GM23338 (cell line): Measurements from ENCODE around the gene FBXO45. TPM values are rescaled to one million over a fixed set of nuclear protein-coding genes. Genes with fewer than 3 reads are reported as not detected.

Experiments
- ATAC-seq: fragments of 200-7000 bp; cut with Tn5 transposase; 3 replicates; pipeline ENCODE4 v1.9.1; 2020
- DNase-seq: peaks from one replicate; pipeline ENCODE4 v3.0.0-alpha.2; 2015; ENCODE audit warnings: low spot score
- H2AFZ ChIP-seq: fragments of 200-600 bp; sonication (generic); 2 replicates; pipeline ENCODE4 v1.8.0; 2016; ENCODE audit warnings: antibody characterized with exemption, mild to moderate bottlenecking, moderate library complexity
- H3F3A ChIP-seq: fragments of 200-600 bp; sonication (generic); replicated peaks from 2 replicates; pipeline ENCODE4 v1.8.0; 2017; ENCODE audit warnings: antibody characterized with exemption, mixed run types, low read depth
- H3K27ac ChIP-seq: fragments of 200-600 bp; sonication (generic); 2 replicates; pipeline ENCODE4 v1.6.1; 2016; ENCODE audit warnings: low read depth
- H3K27me3 ChIP-seq: fragments of 200-600 bp; sonication (generic); 2 replicates; pipeline ENCODE4 v1.8.0; 2016; ENCODE audit warnings: mild to moderate bottlenecking, mixed run types, moderate library complexity; ENCODE audit not compliant: insufficient read depth
- H3K36me3 ChIP-seq: fragments of 200-600 bp; sonication (generic); 2 replicates; pipeline ENCODE4 v1.8.0; 2016; ENCODE audit warnings: mild to moderate bottlenecking; ENCODE audit not compliant: insufficient read depth
- H3K4me1 ChIP-seq: fragments of 200-600 bp; sonication (generic); 2 replicates; pipeline ENCODE4 v1.8.0; 2016; ENCODE audit warnings: mild to moderate bottlenecking, moderate library complexity; ENCODE audit not compliant: insufficient read depth
- H3K4me2 ChIP-seq: fragments of 200-600 bp; sonication (generic); 2 replicates; pipeline ENCODE4 v1.7.1; 2017; ENCODE audit warnings: mixed run types
- H3K4me3 ChIP-seq: fragments of 200-600 bp; sonication (generic); 2 replicates; pipeline ENCODE4 v1.6.1; 2016; ENCODE audit warnings: mixed run types
- H3K79me2 ChIP-seq: fragments of 200-600 bp; sonication (generic); replicated peaks from 2 replicates; pipeline ENCODE4 v1.8.0; 2017; ENCODE audit warnings: mild to moderate bottlenecking; ENCODE audit not compliant: insufficient read depth
- H3K9me2 ChIP-seq: fragments of 200-600 bp; sonication (generic); 2 replicates; pipeline ENCODE4 v1.8.0; 2017; ENCODE audit not compliant: insufficient read depth
- H4K20me1 ChIP-seq: fragments of 200-600 bp; sonication (generic); replicated peaks from 2 replicates; pipeline ENCODE4 v1.8.0; 2017; ENCODE audit warnings: mild to moderate bottlenecking; ENCODE audit not compliant: insufficient read depth
- H3K27ac Mint-ChIP-seq: 2 replicates; pipeline ENCODE4 v1.8.0; 2020; ENCODE audit warnings: inconsistent platforms, mild to moderate bottlenecking, moderate library complexity, mixed read lengths
- H3K27me3 Mint-ChIP-seq: 3 replicates; pipeline ENCODE4 v1.8.0; 2022; ENCODE audit warnings: low read depth, mild to moderate bottlenecking, moderate library complexity, mixed read lengths, inconsistent platforms; ENCODE audit not compliant: insufficient read depth, poor library complexity
- H3K36me3 Mint-ChIP-seq: 3 replicates; pipeline ENCODE4 v1.8.0; 2021; ENCODE audit warnings: low read depth, mild to moderate bottlenecking, inconsistent platforms, moderate library complexity, mixed read lengths
- H3K4me1 Mint-ChIP-seq: 3 replicates; pipeline ENCODE4 v1.8.0; 2020; ENCODE audit warnings: mild to moderate bottlenecking, inconsistent platforms, mixed read lengths
- H3K4me3 Mint-ChIP-seq: 3 replicates; pipeline ENCODE4 v1.8.0; 2021; ENCODE audit warnings: moderate library complexity, mild to moderate bottlenecking, inconsistent platforms, mixed read lengths
- H3K9me3 Mint-ChIP-seq: 3 replicates; pipeline ENCODE4 v1.8.0; 2020; ENCODE audit warnings: moderate library complexity, mild to moderate bottlenecking, inconsistent platforms, mixed read lengths
- CREB1 ChIP-seq: fragments of 250-450 bp; sonication (Bioruptor Pico); IDR thresholded peaks from 2 replicates; pipeline ENCODE4 v1.5.0; 2020; ENCODE audit warnings: low read depth, mild to moderate bottlenecking, moderate library complexity
- EZH2 ChIP-seq: fragments of 200-600 bp; sonication (generic); IDR thresholded peaks from one replicate; pipeline ENCODE4 v1.8.0; 2017; ENCODE audit warnings: antibody characterized with exemption, mild to moderate bottlenecking, low read depth; ENCODE audit not compliant: unreplicated experiment
- EZH2phosphoT487 ChIP-seq: fragments of 200-600 bp; sonication (generic); IDR thresholded peaks from one replicate; pipeline ENCODE4 v1.8.1; 2018; ENCODE audit warnings: antibody characterized with exemption; ENCODE audit not compliant: unreplicated experiment
- JUNB ChIP-seq: IDR thresholded peaks from one replicate; pipeline ENCODE4 v1.6.1; 2016; ENCODE audit warnings: antibody characterized with exemption; ENCODE audit not compliant: unreplicated experiment
- NANOG ChIP-seq: IDR thresholded peaks from 2 replicates; pipeline ENCODE4 v1.6.1; 2016; ENCODE audit warnings: antibody characterized with exemption, borderline replicate concordance
- POLR2AphosphoS5 ChIP-seq: IDR thresholded peaks from 2 replicates; pipeline ENCODE4 v1.6.1; 2016; ENCODE audit warnings: antibody characterized with exemption, low read depth
- STAT1 ChIP-seq: IDR thresholded peaks from one replicate; pipeline ENCODE4 v1.6.1; 2016; ENCODE audit warnings: antibody characterized with exemption; ENCODE audit not compliant: unreplicated experiment
- ZNF114 ChIP-seq: fragments of 250-450 bp; sonication (Bioruptor Pico); IDR thresholded peaks from 2 replicates; pipeline ENCODE4 v1.5.0; 2020; ENCODE audit warnings: mild to moderate bottlenecking, moderate library complexity
- ZNF331 ChIP-seq: fragments of 250-450 bp; sonication (Bioruptor Pico); IDR thresholded peaks from 2 replicates; pipeline ENCODE4 v1.5.0; 2020; ENCODE audit warnings: low read depth, mild to moderate bottlenecking, moderate library complexity
- ZNF462 ChIP-seq: fragments of 250-450 bp; sonication (Bioruptor Pico); IDR thresholded peaks from 2 replicates; pipeline ENCODE4 v1.5.0; 2020; ENCODE audit warnings: mild to moderate bottlenecking, moderate library complexity
- polyA plus RNA-seq: library from polyadenylated mRNA; unstranded; fragments of >200 nt; fragmentation: Nextera tagmentation; extraction: Ambion mirVana; gene quantifications from 2 replicates; pipeline ENCODE4 v1.2.1, GENCODE V29; 2016
- total RNA-seq: library from RNA; depleted of rRNA; stranded (reverse); fragments of >200 nt; shearing (Covaris generic); gene quantifications from 2 replicates; pipeline ENCODE4 v1.2.3, GENCODE V29; 2014
- TF ChIP-seq, protein P1 (sequence below): IDR thresholded peaks from one replicate; pipeline ENCODE4 v1.6.1; 2018; ENCODE audit warnings: antibody characterized with exemption; ENCODE audit not compliant: unreplicated experiment
- TF ChIP-seq, protein P2 (sequence below): IDR thresholded peaks from 2 replicates; pipeline ENCODE4 v1.6.1; 2016; ENCODE audit warnings: antibody characterized with exemption
- TF ChIP-seq, protein P3 (sequence below), 2 experiments: fragments of 200-600 bp in 1 of 2; sonication (generic) in 1 of 2; conservative IDR thresholded peaks; 2 replicates each; pipeline versions ENCODE4 v1.5.1 to v1.6.1; 2016 to 2017; ENCODE audit warnings: antibody characterized with exemption in 2 of 2, low read depth in 2 of 2, mild to moderate bottlenecking in 2 of 2, moderate library complexity in 1 of 2

The FBXO45 gene
- total and polyA plus RNA-seq, 2 experiments from 2014 or later: 10.3 to 23.7 TPM

- TF ChIP-seq EZH2 (no peak), JUNB (no peak)
Measured at GRCh38 chr3:196602673-196603072, 34.2 kb downstream of the FBXO45 start (continued).

- H3F3A ChIP-seq: no peaks in the 10 kb centered on the region
- H3K4me2 ChIP-seq: no peak overlapping the region
- no peak overlapping the region for H3K27ac Mint-ChIP-seq
- no peaks in the 10 kb centered on the region for H4K20me1 ChIP-seq
- H3K4me1 Mint-ChIP-seq: no peaks in the 10 kb centered on the region
- no peak overlapping the region for H2AFZ ChIP-seq
- ATAC-seq (no peak), DNase-seq (no peak)
- H3K27me3 Mint-ChIP-seq: peaks cover 5% of the 10 kb centered on the region
- H3K9me3 Mint-ChIP-seq: no peaks in the 10 kb centered on the region
- no peak overlapping the region for H3K4me3 ChIP-seq
- no peaks in the 10 kb centered on the region for H3K36me3 ChIP-seq
- H3K27me3 ChIP-seq: no peaks in the 10 kb centered on the region
- no peaks in the 10 kb centered on the region for H3K4me1 ChIP-seq
- no peak overlapping the region for H3K4me3 Mint-ChIP-seq
- TF ChIP-seq, protein P1, sequence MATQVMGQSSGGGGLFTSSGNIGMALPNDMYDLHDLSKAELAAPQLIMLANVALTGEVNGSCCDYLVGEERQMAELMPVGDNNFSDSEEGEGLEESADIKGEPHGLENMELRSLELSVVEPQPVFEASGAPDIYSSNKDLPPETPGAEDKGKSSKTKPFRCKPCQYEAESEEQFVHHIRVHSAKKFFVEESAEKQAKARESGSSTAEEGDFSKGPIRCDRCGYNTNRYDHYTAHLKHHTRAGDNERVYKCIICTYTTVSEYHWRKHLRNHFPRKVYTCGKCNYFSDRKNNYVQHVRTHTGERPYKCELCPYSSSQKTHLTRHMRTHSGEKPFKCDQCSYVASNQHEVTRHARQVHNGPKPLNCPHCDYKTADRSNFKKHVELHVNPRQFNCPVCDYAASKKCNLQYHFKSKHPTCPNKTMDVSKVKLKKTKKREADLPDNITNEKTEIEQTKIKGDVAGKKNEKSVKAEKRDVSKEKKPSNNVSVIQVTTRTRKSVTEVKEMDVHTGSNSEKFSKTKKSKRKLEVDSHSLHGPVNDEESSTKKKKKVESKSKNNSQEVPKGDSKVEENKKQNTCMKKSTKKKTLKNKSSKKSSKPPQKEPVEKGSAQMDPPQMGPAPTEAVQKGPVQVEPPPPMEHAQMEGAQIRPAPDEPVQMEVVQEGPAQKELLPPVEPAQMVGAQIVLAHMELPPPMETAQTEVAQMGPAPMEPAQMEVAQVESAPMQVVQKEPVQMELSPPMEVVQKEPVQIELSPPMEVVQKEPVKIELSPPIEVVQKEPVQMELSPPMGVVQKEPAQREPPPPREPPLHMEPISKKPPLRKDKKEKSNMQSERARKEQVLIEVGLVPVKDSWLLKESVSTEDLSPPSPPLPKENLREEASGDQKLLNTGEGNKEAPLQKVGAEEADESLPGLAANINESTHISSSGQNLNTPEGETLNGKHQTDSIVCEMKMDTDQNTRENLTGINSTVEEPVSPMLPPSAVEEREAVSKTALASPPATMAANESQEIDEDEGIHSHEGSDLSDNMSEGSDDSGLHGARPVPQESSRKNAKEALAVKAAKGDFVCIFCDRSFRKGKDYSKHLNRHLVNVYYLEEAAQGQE: no peak
- TF ChIP-seq ZNF331 (CRISPR knock-in tag) (no peak), CREB1 (CRISPR knock-in tag) (no peak), ZNF114 (CRISPR knock-in tag) (no peak), NANOG (no peak), EZH2 (no peak), STAT1 (no peak), JUNB (no peak), EZH2phosphoT487 (no peak), POLR2AphosphoS5 (no peak), ZNF462 (CRISPR knock-in tag) (no peak)
- TF ChIP-seq, protein P2, sequence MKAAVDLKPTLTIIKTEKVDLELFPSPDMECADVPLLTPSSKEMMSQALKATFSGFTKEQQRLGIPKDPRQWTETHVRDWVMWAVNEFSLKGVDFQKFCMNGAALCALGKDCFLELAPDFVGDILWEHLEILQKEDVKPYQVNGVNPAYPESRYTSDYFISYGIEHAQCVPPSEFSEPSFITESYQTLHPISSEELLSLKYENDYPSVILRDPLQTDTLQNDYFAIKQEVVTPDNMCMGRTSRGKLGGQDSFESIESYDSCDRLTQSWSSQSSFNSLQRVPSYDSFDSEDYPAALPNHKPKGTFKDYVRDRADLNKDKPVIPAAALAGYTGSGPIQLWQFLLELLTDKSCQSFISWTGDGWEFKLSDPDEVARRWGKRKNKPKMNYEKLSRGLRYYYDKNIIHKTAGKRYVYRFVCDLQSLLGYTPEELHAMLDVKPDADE: no peak
- TF ChIP-seq, protein P3, sequence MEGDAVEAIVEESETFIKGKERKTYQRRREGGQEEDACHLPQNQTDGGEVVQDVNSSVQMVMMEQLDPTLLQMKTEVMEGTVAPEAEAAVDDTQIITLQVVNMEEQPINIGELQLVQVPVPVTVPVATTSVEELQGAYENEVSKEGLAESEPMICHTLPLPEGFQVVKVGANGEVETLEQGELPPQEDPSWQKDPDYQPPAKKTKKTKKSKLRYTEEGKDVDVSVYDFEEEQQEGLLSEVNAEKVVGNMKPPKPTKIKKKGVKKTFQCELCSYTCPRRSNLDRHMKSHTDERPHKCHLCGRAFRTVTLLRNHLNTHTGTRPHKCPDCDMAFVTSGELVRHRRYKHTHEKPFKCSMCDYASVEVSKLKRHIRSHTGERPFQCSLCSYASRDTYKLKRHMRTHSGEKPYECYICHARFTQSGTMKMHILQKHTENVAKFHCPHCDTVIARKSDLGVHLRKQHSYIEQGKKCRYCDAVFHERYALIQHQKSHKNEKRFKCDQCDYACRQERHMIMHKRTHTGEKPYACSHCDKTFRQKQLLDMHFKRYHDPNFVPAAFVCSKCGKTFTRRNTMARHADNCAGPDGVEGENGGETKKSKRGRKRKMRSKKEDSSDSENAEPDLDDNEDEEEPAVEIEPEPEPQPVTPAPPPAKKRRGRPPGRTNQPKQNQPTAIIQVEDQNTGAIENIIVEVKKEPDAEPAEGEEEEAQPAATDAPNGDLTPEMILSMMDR (conservative IDR thresholded peaks at IDR 0.05; ENCODE audit: low read depth in 2 of 2): no peak
- no peaks in the 10 kb centered on the region for H3K79me2 ChIP-seq
- no peaks in the 10 kb centered on the region; the same call in 2 of the 3 replicates for H3K36me3 Mint-ChIP-seq
- no peaks in the 10 kb centered on the region for H3K9me2 ChIP-seq
- H3K27ac ChIP-seq: no peak overlapping the region
Measured at GRCh38 chr3:196603683-196604082, 35.2 kb downstream of the FBXO45 start.
